ENCODE data around the gene ACTL8.

Gene ACTL8

DNA sequence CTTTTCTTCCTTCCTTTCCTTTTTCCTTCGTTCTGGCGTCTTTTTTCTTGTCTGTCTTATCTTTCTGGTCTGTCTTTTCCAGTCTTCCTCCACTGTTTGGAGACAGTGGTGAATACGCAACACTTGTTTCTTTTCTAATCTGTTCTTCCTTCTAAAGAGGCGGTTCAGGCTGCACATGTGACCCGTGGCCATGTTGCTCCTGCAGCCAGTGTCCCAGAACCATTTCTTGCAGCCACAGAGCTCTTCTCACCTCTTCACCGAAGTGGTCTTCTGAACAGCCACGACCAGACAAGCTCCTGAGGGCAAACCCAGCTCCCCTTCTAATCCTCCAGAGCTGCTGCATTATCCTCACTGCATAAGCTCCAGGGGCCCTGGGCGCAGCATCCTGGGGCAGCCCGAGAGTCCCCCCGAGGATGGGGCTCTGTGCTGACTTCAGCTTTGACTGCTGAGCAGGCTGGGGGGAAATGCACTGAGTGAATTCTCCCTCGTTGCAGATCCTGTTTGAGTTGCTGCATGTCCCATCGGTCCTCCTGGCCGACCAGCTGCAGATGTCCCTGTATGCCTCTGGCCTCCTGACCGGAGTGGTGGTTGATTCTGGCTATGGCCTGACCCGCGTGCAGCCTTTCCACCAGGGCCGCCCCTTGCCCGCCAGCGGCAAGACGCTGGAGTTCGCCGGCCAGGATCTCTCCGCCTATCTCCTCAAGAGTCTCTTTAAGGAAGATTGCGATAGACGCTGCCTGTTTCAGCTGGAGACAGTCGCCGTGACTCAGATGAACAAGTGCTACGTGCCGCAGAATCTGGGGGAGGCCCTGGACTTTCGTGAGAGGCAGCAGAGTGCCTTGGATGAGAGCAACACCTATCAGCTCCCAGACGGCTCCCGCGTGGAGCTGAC, 70.4 kb downstream of the ACTL8 start:
- TF ChIP-seq, protein P1, sequence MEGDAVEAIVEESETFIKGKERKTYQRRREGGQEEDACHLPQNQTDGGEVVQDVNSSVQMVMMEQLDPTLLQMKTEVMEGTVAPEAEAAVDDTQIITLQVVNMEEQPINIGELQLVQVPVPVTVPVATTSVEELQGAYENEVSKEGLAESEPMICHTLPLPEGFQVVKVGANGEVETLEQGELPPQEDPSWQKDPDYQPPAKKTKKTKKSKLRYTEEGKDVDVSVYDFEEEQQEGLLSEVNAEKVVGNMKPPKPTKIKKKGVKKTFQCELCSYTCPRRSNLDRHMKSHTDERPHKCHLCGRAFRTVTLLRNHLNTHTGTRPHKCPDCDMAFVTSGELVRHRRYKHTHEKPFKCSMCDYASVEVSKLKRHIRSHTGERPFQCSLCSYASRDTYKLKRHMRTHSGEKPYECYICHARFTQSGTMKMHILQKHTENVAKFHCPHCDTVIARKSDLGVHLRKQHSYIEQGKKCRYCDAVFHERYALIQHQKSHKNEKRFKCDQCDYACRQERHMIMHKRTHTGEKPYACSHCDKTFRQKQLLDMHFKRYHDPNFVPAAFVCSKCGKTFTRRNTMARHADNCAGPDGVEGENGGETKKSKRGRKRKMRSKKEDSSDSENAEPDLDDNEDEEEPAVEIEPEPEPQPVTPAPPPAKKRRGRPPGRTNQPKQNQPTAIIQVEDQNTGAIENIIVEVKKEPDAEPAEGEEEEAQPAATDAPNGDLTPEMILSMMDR (IDR thresholded peaks at IDR 0.05): no peak

DNA sequence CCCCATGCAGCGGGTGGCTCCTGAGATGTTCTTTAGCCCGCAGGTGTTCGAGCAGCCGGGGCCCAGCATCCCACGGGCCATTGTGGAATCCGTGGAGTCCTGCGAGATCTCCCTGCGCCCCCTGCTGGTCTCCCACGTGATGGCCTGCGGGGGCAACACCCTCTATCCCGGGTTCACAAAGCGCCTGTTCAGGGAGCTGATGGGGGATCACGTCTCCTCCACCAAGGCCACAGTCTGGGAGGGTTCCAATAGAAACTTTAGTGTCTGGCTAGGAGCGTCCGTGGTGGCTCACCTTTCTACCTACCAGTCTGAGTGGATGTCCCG, 71.0 kb downstream of the ACTL8 start:
- TF ChIP-seq, protein P1 (IDR thresholded peaks at IDR 0.05): peak; percentile 59

DNA sequence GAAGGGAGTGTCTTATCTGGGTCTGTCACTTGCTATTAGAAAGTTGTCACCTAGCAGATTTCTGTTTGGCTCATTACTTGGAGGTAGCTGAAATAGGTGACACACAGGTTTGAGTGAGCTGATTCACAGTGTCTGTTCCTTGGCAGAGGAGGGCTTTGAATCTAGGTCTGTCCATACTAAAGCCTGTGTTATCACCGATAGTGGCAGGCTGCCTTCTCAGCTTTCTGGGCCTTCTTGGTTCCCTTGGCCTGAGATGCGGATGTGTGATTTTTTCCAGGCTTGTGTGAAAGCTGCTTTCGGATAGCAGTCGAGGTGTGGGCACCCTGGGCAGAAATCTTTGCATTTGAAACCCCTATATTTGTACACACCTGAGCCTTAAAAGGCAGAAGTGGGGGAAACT, 73.9 kb downstream of the ACTL8 start:
- TF ChIP-seq, protein P1 (IDR thresholded peaks at IDR 0.05): no peak

DNA sequence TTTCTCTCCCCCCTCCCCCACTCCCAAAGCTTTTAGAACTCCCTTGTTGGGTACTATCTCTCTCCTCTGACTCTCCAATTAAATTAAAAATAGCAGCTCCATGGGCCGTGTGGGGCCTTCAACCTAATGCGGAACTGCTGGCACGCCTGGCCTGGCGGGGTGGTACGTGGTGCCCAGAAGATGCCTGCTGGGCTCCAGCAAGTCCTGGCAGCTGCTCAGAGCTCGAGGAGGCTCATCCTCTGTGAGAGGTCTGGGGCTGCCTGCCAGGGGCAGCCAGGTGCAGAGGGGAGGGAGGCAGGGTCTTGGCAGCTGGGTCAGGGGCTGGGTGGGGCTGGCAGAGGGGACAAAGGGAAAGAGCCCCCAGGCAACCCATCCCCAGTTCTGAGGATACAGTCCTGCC, 74.4 kb downstream of the ACTL8 start:
- TF ChIP-seq, protein P1 (IDR thresholded peaks at IDR 0.05): no peak

DNA sequence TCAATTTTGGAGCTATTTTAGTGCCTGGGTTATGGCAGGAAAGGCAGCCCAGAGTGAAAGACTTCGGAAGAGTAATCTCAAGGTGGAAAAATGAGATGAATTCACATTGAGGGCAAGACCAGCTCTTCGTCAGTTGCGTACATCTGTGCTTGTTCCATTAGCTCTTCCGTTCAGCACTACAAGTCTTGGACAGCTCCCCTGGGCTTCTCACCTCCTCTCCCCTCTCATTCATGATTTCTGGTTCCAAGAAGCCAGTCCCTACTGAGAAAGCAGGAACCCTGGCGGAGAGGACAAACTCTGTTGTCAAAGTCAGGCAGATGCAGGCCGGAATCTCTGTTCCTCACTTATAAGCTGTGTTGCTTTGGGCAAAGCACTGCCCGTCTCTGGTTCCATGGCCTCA, 76.5 kb downstream of the ACTL8 start:
- TF ChIP-seq, protein P1 (IDR thresholded peaks at IDR 0.05): no peak

DNA sequence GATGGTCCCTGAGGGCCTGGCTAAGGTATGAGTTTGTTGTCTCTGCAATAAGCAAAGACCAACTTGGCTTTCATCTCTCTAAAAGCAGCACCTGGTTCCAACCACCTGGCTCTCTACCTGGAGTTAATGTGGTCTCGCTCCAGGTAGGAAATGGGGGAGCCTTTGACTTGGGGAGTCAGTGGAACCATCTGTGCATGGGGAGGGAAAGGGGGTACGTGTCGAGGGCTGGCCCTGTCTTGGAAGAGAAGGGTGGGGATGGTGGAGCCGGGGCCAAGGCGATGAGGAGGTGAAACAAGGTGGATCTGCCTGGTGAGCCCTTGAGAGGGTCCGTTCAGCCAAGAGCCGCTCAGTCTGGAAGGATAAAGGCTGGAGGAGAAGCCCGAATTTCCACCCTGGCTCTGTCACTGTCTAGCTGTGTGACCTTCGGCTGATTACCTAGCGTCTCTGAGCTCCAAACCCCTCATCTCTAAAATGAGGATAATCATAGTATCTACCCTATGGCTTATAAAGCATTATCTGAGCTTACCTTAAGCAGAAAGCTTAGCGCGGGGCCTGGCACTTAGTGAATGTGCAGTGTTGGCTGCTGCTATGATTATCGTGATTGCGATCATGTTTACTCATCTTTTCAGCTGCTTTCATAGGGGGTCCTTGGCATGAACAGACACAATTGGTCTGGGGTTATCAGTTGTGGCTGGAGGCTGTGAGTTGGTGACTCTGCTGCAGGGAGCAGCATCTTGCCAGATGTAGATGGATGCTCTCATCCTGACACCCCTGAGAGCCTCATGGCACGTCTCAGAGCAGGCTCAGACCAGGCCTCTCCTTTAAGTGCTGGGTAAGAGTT, 78.7 kb downstream of the ACTL8 start:
- TF ChIP-seq, protein P1 (IDR thresholded peaks at IDR 0.05): no peak

DNA sequence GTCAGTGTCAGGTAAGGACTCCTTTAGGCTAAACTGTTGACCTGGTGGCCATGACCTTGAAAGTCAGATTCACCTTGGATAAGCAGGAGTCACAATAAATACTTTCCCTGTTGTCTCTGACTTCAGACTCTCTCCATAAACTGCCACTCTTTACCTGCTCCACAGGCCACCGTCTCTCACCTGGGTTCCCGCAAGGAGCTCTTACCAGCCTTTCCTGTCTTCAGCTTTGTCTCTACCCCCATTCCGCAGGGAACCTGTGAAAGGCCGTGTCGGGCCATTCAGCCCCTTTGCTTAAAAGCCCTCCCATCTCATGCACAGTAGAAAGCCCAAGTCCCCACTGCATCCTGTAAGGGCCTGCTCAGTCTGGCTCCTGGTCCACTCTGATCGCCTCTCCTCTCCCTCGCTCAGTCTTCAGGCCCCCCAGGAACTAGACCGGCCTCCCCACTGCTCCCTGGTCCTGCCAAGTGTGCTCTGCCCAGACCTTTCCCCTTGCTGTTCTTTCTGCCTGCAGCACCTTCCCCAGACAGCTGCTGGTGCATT, 79.5 kb downstream of the ACTL8 start:
- TF ChIP-seq, protein P1 (IDR thresholded peaks at IDR 0.05): no peak

Data from LNCAP (cell line).